ENCODE measurements around the gene RNF207. TPM values are rescaled to one million over a fixed set of nuclear protein-coding genes. Genes with fewer than 3 reads are reported as not detected.

The RNF207 gene
- total RNA-seq (10 to 100 TPM in 1 of 2 donors, 1 to 10 TPM in 1; 7.6 to 13.7 TPM), polyA plus RNA-seq (1 to 10 TPM; 3.3 to 4.0 TPM)

GRCh38 chr1:6205849-6206519 is at the start of gene RNF207:
TSS of gene RNF207 (plus strand) at chr1:6206119. CDS start at chr1:6206536, 417 bp downstream.
- TF ChIP-seq RXRA (IDR thresholded peaks at IDR 0.05) (peak; percentile 74), SP1 (IDR thresholded peaks at IDR 0.05) (peak; percentile 60), ATF3 (IDR thresholded peaks at IDR 0.05) (no peak), ZBTB33 (IDR thresholded peaks at IDR 0.05) (no peak), YY1 (IDR thresholded peaks at IDR 0.05) (peak; percentile 51), REST (IDR thresholded peaks at IDR 0.05) (peak; percentile 37)
- H3K36me3 ChIP-seq (ENCODE audit: control insufficient read depth in 4 of 4, insufficient read depth in 3 of 4, low read depth in 1 of 4, low read length in 3 of 4) = peaks cover 0 to 5% (median 0%) of the 10 kb centered on the region in 4 donors
- peak within 1 kb of the TSS; percentile 59 to 66 for H3K9ac ChIP-seq (ENCODE audit: low read depth in 1 of 2, low read length in 2 of 2)
- peak within 1 kb of the TSS; percentile 78 to 89 (median 83) for H3K4me3 ChIP-seq (ENCODE audit: low read depth in 1 of 3, low read length in 3 of 3)
- peak within 1 kb of the TSS; percentile 29 to 73 for H3K27ac ChIP-seq (ENCODE audit: low read depth in 1 of 2, low read length in 2 of 2)
- no peaks in the 10 kb centered on the region for H3K9me3 ChIP-seq (ENCODE audit: control insufficient read depth in 4 of 4, low read length in 3 of 4)
- peaks cover 3 to 29% (median 12%) of the 10 kb centered on the region in 4 donors for H3K4me1 ChIP-seq (ENCODE audit: control insufficient read depth in 4 of 4, insufficient read depth in 4 of 4, low read length in 3 of 4)
- DNase-seq (ENCODE audit: low spot score) = peak; percentile 63
- 1% methylated on average over 66 of the region's 66 CpGs for WGBS
- no peaks in the 10 kb centered on the region for H3K27me3 ChIP-seq (ENCODE audit: control insufficient read depth in 4 of 4, insufficient read depth in 4 of 4, low read length in 3 of 4)

GRCh38 chr1:6157132-6157527 is 48.8 kb upstream of the RNF207 start:
- H3K27me3 ChIP-seq (ENCODE audit: control insufficient read depth in 4 of 4, insufficient read depth in 4 of 4, low read length in 3 of 4) = no peaks in the 10 kb centered on the region
- no peaks in the 10 kb centered on the region for H3K36me3 ChIP-seq (ENCODE audit: control insufficient read depth in 4 of 4, insufficient read depth in 3 of 4, low read depth in 1 of 4, low read length in 3 of 4)
- no peak for DNase-seq (ENCODE audit: low spot score)
- 63% methylated on average over 2 of the region's 2 CpGs for WGBS
- no peak for TF ChIP-seq FOXA1 (IDR thresholded peaks at IDR 0.05)
- no peak for TF ChIP-seq NR2F2 (IDR thresholded peaks at IDR 0.05)
- no peak for TF ChIP-seq HNF4G (IDR thresholded peaks at IDR 0.05)
- no peak for TF ChIP-seq TAF1 (conservative IDR thresholded peaks at IDR 0.05)
- TF ChIP-seq MAX (IDR thresholded peaks at IDR 0.05) = no peak
- no peak for TF ChIP-seq CTCF (IDR thresholded peaks at IDR 0.05; ENCODE audit: low read depth, low read length, missing input control)
- no peak for TF ChIP-seq ATF3 (IDR thresholded peaks at IDR 0.05)
- TF ChIP-seq ZBTB33 (IDR thresholded peaks at IDR 0.05) = no peak
- no peak for TF ChIP-seq YY1 (IDR thresholded peaks at IDR 0.05)
- TF ChIP-seq SP1 (IDR thresholded peaks at IDR 0.05) = no peak
- TF ChIP-seq REST (IDR thresholded peaks at IDR 0.05) = no peak
- TF ChIP-seq EGR1 (IDR thresholded peaks at IDR 0.05; ENCODE audit: low read depth in 2 of 2) = no peak
- TF ChIP-seq RXRA (IDR thresholded peaks at IDR 0.05) = no peak
- TF ChIP-seq FOXA2 (IDR thresholded peaks at IDR 0.05) = no peak
- no peak for TF ChIP-seq JUND (IDR thresholded peaks at IDR 0.05)
- no peak overlapping the region for H3K27ac ChIP-seq (ENCODE audit: low read depth in 1 of 2, low read length in 2 of 2)
- no peak overlapping the region for H3K9ac ChIP-seq (ENCODE audit: low read depth in 1 of 2, low read length in 2 of 2)
- H3K4me1 ChIP-seq (ENCODE audit: control insufficient read depth in 4 of 4, insufficient read depth in 4 of 4, low read length in 3 of 4) = no peaks in the 10 kb centered on the region
- no peaks in the 10 kb centered on the region for H3K9me3 ChIP-seq (ENCODE audit: control insufficient read depth in 4 of 4, low read length in 3 of 4)
- H3K4me3 ChIP-seq (ENCODE audit: low read depth in 1 of 3, low read length in 3 of 3) = no peak overlapping the region
